GM21360 (cell line): ENCODE measurements around the gene HES7.
"Not testable (repeated sequence)": the region's sequence is repeated elsewhere in the genome, so short reads cannot be mapped to it uniquely, and the experiment has no call there.

Source experiments
- ATAC-seq: cut with Tn5 transposase; IDR thresholded peaks from one replicate; pipeline ENCODE4 v1.9.1; 2021; ENCODE audit warnings: mild to moderate bottlenecking, moderate library complexity; ENCODE audit not compliant: unreplicated experiment

Gene HES7

DNA sequence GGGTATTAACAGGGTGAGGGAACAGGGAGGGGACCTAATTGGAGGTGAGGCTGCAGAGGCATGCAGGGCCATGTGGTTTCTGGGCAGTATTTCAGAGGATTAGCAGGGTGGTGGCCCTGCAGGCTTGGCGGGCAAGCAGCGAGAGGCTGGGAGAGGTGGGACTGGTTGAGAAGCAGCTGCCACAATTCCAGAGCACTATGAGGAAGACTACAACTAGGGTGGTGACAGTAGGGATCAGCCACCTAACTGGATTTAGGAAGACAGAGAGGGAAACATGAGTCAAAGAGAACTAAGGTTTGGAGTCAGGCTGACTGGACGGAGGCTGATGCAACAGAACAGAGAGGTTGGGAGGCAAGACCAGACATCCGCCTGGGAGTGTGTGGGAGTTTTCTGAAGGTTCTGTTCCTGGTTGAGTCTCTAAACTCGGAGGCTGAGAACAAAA is 17.9 kb downstream of the HES7 start:
- ATAC-seq, result no peak

DNA sequence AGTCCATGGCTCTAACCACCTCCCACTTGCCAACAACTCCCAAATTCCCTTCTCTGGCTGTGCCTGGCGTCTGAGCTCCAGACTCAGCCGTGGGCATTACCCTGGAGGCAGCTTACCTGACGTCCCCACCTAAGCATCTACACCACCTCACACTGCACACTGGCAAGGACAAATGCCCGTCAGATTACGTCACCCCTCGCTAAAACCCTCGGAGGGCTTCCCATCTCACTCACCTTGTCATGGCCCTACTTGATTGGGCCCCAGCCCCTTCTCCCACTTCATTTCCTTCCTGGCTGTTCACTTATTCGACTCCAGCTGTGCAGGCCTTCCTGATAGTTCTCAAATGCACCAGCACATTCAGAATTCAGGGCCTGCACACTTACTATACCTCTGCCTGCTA is 19.0 kb downstream of the HES7 start:
- no peak for ATAC-seq

GRCh38 chr17:8103549-8103948 is 20.4 kb downstream of the HES7 start:
- no peak for ATAC-seq

GRCh38 chr17:8101721-8102120 is 22.2 kb downstream of the HES7 start:
- no peak for ATAC-seq

GRCh38 chr17:8100763-8101162 is 23.1 kb downstream of the HES7 start:
- no peak for ATAC-seq

GRCh38 chr17:8100111-8100510 is 23.8 kb downstream of the HES7 start:
- no peak for ATAC-seq

DNA sequence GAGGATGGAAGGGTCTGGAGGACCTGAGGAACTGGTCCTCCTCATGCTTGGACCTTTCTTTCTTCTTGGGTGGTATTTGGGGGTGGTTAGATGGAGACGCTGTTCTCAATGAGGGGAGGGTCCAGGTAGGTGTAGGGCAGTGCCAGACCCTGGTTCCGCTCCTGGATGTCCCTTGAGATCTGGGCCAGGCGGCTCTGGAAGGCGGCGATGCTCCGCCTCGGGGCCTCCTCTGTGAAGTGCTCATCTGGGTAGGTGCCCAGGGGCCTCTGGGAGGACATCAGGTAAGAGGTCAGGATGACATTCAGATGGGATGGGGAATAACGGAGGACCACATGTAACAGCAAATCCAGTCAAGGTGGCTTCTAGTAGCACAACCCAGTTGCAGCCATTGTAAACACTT is 27.4 kb downstream of the HES7 start:
- no peak for ATAC-seq

GRCh38 chr17:8095361-8095760 is 28.5 kb downstream of the HES7 start:
- ATAC-seq, result no peak

DNA sequence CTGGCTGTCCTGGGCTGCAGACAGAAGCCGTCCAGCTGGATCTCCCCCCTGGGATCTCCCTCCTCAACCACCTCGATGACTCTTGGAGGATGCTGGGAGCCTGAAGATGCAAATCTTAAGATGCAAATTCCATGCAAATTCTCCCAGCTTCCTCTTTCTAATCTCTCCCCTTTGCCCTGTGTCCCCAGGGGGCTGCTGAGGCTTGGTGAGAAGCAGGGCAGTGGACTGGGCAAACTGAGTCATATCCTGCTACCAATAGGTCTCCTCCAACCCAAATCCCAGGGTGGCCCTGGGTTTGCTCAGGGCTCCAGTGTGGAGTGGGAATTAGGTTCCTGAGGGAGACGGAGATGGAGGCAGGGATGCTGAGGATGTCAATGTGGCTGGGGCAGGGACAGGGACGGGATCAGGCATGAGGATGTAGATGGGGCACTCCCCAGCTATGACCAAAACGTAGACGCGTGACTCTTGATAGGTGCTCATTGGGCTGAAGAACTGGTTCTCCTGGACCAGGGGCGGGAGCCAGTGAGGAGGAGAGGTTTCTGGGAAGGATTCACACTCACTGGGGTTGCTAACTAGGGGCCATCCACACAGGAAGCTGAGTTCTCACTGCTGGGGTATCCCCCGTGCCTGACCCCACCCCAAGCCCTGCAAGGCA is 32.7 kb downstream of the HES7 start:
- ATAC-seq, result no peak

DNA sequence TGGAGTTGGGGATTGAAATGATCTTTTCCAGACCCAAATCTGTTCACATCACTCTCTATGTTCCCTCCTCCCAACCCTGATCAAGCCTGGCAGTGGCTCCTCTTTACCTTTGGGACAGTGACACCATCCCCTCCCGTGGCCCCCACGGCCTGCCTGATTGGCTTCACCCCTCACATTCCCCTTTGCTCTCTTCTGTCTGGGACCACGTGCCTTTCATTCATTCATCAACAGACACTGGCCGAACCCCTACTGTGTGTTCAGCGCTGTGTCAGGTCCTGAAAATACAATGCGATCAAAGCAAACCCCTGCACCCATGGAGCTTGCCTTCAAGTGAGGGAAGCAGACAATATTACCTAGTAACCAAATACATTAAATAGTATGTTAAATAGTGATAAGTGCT is 34.2 kb downstream of the HES7 start:
- no peak for ATAC-seq

GRCh38 chr17:8087952-8088230 is 36.0 kb downstream of the HES7 start:
- no peak for ATAC-seq

- no peak for ATAC-seq
Measured at GRCh38 chr17:8087075-8087951, 36.6 kb downstream of the HES7 start, which contains the start of gene ALOX12B. Gene ALOX12B, minus strand, starts transcription at chr17:8087716. Its CDS starts 274 bp downstream, at chr17:8087442.

- no peak for ATAC-seq
Measured at GRCh38 chr17:8084250-8084649, 39.7 kb downstream of the HES7 start.

GRCh38 chr17:8082292-8082691 is 41.6 kb downstream of the HES7 start:
- ATAC-seq, result no peak

GRCh38 chr17:8081876-8082275 is 42.0 kb downstream of the HES7 start:
- no peak for ATAC-seq

DNA sequence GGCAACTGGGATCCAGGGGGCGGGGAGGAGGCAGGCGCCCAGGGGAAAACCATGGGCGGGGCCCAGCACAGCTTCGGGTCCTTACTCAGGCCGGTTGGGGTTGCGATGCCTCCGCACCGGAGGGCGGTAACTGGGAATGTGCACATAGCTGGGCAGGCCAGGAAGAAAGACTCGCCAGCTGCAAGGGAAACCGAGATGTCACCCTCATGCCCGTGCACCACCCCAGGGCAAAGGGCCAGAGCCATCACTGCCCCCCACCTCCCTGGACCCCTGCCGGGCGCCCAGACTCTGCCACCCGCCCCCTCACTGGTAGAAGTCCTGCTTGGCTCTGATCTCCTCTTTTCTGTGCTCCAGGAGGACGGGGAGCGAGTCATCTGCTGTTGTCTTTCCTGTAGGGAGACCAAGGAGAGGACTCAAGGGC is 43.1 kb downstream of the HES7 start:
- no peak for ATAC-seq

GRCh38 chr17:8080208-8080798 is 43.6 kb downstream of the HES7 start:
- no peak for ATAC-seq

GRCh38 chr17:8079291-8080207 is 44.4 kb downstream of the HES7 start:
- ATAC-seq, result no peak

DNA sequence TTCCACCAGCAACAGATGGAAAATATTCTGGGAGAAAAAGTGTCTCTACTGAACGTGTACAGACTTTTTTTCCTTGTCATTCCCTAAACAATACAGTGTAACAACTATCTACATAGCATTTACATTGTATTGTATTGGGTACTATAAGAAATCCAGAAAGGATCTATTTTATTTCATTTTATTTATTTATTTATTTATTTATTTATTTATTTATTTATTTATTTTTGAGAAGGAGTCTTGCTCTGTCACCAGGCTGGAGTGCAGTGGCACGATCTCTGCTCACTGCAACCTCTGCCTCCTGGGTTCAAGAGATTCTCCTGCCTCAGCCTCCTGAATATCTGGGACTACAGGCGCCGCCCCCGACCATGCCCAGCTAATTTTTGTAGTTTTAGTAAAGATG is 46.0 kb downstream of the HES7 start:
- ATAC-seq, result not testable (repeated sequence)

DNA sequence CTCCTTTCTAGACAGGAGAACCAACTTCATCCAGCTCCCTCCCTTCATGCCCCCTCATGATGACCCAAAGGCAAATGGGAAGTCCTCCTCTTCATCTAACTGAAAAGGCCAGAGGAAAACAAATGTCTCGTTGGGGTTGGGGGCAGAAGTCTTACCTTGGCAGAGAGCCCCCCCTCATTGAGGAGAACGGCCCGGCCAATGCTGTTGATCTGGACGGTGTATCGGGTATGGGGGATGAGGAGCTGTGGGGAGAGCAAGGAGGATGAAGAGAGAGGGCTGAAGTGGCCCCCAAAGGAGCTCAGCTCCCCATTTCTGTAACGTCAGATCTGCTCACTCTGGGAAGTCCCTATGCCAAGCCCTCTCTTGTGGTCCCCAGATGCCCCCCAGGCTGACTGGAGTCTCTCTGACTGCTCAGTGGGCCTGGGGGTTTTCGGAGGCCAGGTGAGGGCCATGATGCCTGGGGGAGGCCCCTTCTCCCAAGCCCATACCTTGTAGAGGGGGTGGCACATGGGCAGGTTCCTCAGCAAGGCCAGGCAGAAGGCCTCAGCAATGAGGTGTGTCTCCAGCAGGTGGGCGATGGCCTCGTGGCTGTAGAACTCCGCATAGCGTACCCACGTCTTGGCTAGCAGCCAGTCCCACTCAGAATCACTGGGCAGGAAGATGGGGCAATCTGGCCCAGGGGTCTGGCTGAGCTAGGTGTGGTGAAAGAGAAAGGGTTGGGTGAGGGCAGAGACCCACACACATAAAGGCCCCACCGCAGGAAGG is 47.2 kb downstream of the HES7 start:
- no peak for ATAC-seq
